HepG2 (cell line): ENCODE measurements around the gene AHSG. TPM values are rescaled to one million over a fixed set of nuclear protein-coding genes. Genes with fewer than 3 reads are reported as not detected.

Experiments
- ATF7 ChIP-seq, 2 experiments: fragments of 450-650 bp in 1 of 2; sonication (generic) in 1 of 2; formaldehyde crosslinking in 1 of 2; IDR thresholded peaks; 2 replicates each; pipeline versions ENCODE4 v1.4.0 to v1.6.1; 2016 to 2020; ENCODE audit warnings: antibody characterized with exemption in 1 of 2, mild to moderate bottlenecking in 1 of 2, missing genetic modification reagents in 1 of 2
- ATRX ChIP-seq: sonication (generic); formaldehyde crosslinking; IDR thresholded peaks from 2 replicates; pipeline ENCODE4 v1.4.0; 2020; ENCODE audit warnings: missing genetic modification reagents, borderline replicate concordance
- CHD4 ChIP-seq: fragments of 200-600 bp; sonication (generic); IDR thresholded peaks from 2 replicates; pipeline ENCODE4 v1.7.0; 2017; ENCODE audit warnings: mild to moderate bottlenecking, low read length, borderline replicate concordance
- FOXM1 ChIP-seq: sonication (generic); formaldehyde crosslinking; IDR thresholded peaks from 2 replicates; pipeline ENCODE4 v1.5.0; 2020; ENCODE audit warnings: missing genetic modification reagents
- GLI4 ChIP-seq: sonication (generic); formaldehyde crosslinking; IDR thresholded peaks from 2 replicates; pipeline ENCODE4 v1.5.1; 2020; ENCODE audit warnings: missing genetic modification reagents, mild to moderate bottlenecking, moderate library complexity, borderline replicate concordance
- GPN1 ChIP-seq: sonication (generic); formaldehyde crosslinking; IDR thresholded peaks from 2 replicates; pipeline ENCODE4 v1.5.1; 2020; ENCODE audit warnings: missing genetic modification reagents, borderline replicate concordance
- HMG20B ChIP-seq: conservative IDR thresholded peaks from 2 replicates; pipeline ENCODE4 v1.6.1; 2016; ENCODE audit warnings: missing genetic modification reagents, missing compliant biosample characterization
- JUN ChIP-seq: sonication (generic); formaldehyde crosslinking; IDR thresholded peaks from 2 replicates; pipeline ENCODE4 v1.4.0; 2020; ENCODE audit warnings: mild to moderate bottlenecking, missing genetic modification reagents
- NFYC ChIP-seq: IDR thresholded peaks from 2 replicates; pipeline ENCODE4 v1.6.1; 2016; ENCODE audit warnings: missing genetic modification reagents, missing compliant biosample characterization
- RAD21 ChIP-seq: fragments of 450-650 bp; formaldehyde crosslinking; IDR thresholded peaks from 2 replicates; pipeline ENCODE4 v1.5.0; 2020; ENCODE audit warnings: mild to moderate bottlenecking
- SCMH1 ChIP-seq: sonication (generic); formaldehyde crosslinking; IDR thresholded peaks from 2 replicates; pipeline ENCODE4 v1.9.0; 2021; ENCODE audit warnings: missing genetic modification reagents, mild to moderate bottlenecking, borderline replicate concordance
- SNAPC2 ChIP-seq: sonication (generic); formaldehyde crosslinking; IDR thresholded peaks from 2 replicates; pipeline ENCODE4 v1.8.1; 2022; ENCODE audit warnings: mild to moderate bottlenecking, missing genetic modification reagents
- TEAD3 ChIP-seq: optimal IDR thresholded peaks from 2 replicates; pipeline ENCODE3; 2016; ENCODE audit warnings: borderline replicate concordance
- ZBTB8A ChIP-seq: sonication (generic); formaldehyde crosslinking; IDR thresholded peaks from 2 replicates; pipeline ENCODE4 v1.4.0; 2020; ENCODE audit warnings: mild to moderate bottlenecking, low read depth, missing genetic modification reagents, borderline replicate concordance
- ZEB1 ChIP-seq: IDR thresholded peaks from 2 replicates; pipeline ENCODE4 v1.6.1; 2012; ENCODE audit warnings: mild to moderate bottlenecking, low read depth, inconsistent platforms; ENCODE audit not compliant: insufficient replicate concordance
- ZFP36 ChIP-seq: fragments of 150-350 bp; IDR thresholded peaks from 2 replicates; pipeline ENCODE4 v1.6.1; 2018; ENCODE audit warnings: borderline replicate concordance, low read length, low read depth; ENCODE audit not compliant: partially characterized antibody
- ZMYM2 ChIP-seq: sonication (generic); formaldehyde crosslinking; IDR thresholded peaks from 2 replicates; pipeline ENCODE4 v1.8.0; 2022; ENCODE audit warnings: mild to moderate bottlenecking, missing genetic modification reagents
- ZNF205 ChIP-seq: IDR thresholded peaks from 2 replicates; pipeline ENCODE4 v1.6.1; 2018; ENCODE audit warnings: missing biosample characterization, missing genetic modification reagents
- ZNF572 ChIP-seq: sonication (generic); formaldehyde crosslinking; IDR thresholded peaks from 2 replicates; pipeline ENCODE4 v1.5.1; 2020; ENCODE audit warnings: mild to moderate bottlenecking, missing genetic modification reagents
- ZNF644 ChIP-seq: IDR thresholded peaks from 2 replicates; pipeline ENCODE4 v1.6.1; 2016; ENCODE audit warnings: low read depth
- ZNF678 ChIP-seq: sonication (generic); formaldehyde crosslinking; IDR thresholded peaks from 2 replicates; pipeline ENCODE4 v1.4.0; 2020; ENCODE audit warnings: mild to moderate bottlenecking, missing genetic modification reagents
- ZNF883 ChIP-seq: sonication (generic); formaldehyde crosslinking; IDR thresholded peaks from 2 replicates; pipeline ENCODE4 v1.5.1; 2020; ENCODE audit warnings: mild to moderate bottlenecking, missing genetic modification reagents; ENCODE audit errors: not compliant biosample characterization
- polyA plus RNA-seq, 8 experiments: library from polyadenylated mRNA; depleted of rRNA in 3 of 8; stranded (reverse) in 7 of 8; unstranded in 1 of 8; fragments of >200 nt; fragmentation: Illumina TruSeq in 4 of 8; extraction: Trizol in 4 of 8; gene quantifications; 2 replicates each; pipeline versions ENCODE4 v1.2.1 to v1.2.3, GENCODE V29; 2011 to 2016; ENCODE audit warnings: low read depth in 4 of 8, missing spikeins in 1 of 8, mixed read lengths in 1 of 8; ENCODE audit not compliant: insufficient read depth in 1 of 8
- total RNA-seq, 5 experiments: library from RNA; depleted of rRNA; stranded (reverse); fragments of >200 nt; fragmentation: Illumina TruSeq; extraction: Trizol; gene quantifications; 2 replicates each; pipeline ENCODE4 v1.2.3, GENCODE V29; 2016; ENCODE audit warnings: low read depth in 1 of 5
- TF ChIP-seq, protein P1 (sequence below): sonication (generic); formaldehyde crosslinking; IDR thresholded peaks from 2 replicates; pipeline ENCODE4 v1.5.0; 2020; ENCODE audit warnings: missing genetic modification reagents, mild to moderate bottlenecking, borderline replicate concordance
- TF ChIP-seq, protein P2 (sequence below): sonication (generic); formaldehyde crosslinking; IDR thresholded peaks from 2 replicates; pipeline ENCODE4 v1.4.0; 2020; ENCODE audit warnings: missing genetic modification reagents
- TF ChIP-seq, protein P3 (sequence below): sonication (generic); formaldehyde crosslinking; IDR thresholded peaks from 2 replicates; pipeline ENCODE4 v1.4.0; 2020; ENCODE audit warnings: missing genetic modification reagents; ENCODE audit errors: not compliant biosample characterization

The AHSG gene
- total and polyA plus RNA-seq, 2 of the 13 experiments (the other 11 are each of a cell fraction or from before 2014, with no cell fraction given), result 2,043 to 19,152 TPM

DNA sequence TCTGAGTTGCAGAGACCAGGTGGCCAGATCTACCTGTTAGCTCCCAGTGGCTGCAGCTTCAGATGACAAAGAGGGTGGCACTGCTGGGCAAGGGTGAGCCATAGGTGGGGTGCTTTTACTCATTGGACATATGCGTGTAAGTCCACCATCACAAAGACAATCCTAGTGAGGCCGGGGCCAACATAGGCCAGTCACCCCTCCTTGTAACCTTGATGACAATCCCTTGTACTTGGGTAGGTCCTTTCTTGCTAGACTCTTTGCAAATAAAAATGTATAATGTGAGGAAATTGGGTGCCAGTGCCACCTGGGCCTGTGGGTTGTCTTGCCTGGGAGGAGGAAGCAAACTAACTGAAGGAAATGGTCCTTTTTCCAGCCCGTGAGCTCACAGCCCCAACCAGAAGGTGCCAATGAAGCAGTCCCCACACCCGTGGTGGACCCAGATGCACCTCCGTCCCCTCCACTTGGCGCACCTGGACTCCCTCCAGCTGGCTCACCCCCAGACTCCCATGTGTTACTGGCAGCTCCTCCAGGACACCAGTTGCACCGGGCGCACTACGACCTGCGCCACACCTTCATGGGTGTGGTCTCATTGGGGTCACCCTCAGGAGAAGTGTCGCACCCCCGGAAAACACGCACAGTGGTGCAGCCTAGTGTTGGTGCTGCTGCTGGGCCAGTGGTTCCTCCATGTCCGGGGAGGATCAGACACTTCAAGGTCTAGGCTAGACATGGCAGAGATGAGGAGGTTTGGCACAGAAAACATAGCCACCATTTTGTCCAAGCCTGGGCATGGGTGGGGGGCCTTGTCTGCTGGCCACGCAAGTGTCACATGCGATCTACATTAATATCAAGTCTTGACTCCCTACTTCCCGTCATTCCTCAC is 7.6 kb downstream of the AHSG start (continued):
- TF ChIP-seq, protein P1, sequence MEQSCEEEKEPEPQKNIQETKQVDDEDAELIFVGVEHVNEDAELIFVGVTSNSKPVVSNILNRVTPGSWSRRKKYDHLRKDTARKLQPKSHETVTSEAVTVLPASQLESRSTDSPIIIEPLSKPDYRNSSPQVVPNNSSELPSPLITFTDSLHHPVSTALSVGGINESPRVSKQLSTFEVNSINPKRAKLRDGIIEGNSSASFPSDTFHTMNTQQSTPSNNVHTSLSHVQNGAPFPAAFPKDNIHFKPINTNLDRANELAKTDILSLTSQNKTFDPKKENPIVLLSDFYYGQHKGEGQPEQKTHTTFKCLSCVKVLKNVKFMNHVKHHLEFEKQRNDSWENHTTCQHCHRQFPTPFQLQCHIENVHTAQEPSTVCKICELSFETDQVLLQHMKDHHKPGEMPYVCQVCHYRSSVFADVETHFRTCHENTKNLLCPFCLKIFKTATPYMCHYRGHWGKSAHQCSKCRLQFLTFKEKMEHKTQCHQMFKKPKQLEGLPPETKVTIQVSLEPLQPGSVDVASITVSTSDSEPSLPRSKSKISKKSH (CRISPR knock-in tag), result peak; percentile 48; the same call in 1 of the 2 replicates
- no peak for TF ChIP-seq ZFP36
- no peak; the same call in 1 of the 2 replicates for TF ChIP-seq ZNF644
- TF ChIP-seq RAD21, result no peak
- no peak for TF ChIP-seq SCMH1 (CRISPR knock-in tag)
- TF ChIP-seq ATRX (CRISPR knock-in tag), result no peak
- no peak for TF ChIP-seq ZBTB8A (CRISPR knock-in tag)
- TF ChIP-seq ZNF205 (CRISPR knock-in tag), result 0 out of 2 replicates have a peak, but pooled peaks have one; percentile 21
- TF ChIP-seq JUN (CRISPR knock-in tag), result no peak
- no peak; the same call in 1 of the 2 replicates for TF ChIP-seq ZMYM2 (CRISPR knock-in tag)
- no peak for TF ChIP-seq ZEB1
- no peak for TF ChIP-seq ATF7 (IDR thresholded peaks at IDR 0.05)
- no peak for TF ChIP-seq ATF7 (CRISPR knock-in tag; IDR thresholded peaks at IDR 0.05)
- TF ChIP-seq ZNF678 (CRISPR knock-in tag), result peak; percentile 31; the same call in 1 of the 2 replicates
- TF ChIP-seq SNAPC2 (CRISPR knock-in tag), result peak; percentile 72; the same call in 1 of the 2 replicates
- TF ChIP-seq ZNF883 (CRISPR knock-in tag), result no peak
- no peak for TF ChIP-seq HMG20B (CRISPR knock-in tag)
- no peak for TF ChIP-seq GPN1
- TF ChIP-seq ZNF572 (CRISPR knock-in tag), result peak; percentile 91; the same call in 1 of the 2 replicates
- TF ChIP-seq TEAD3 (CRISPR knock-in tag), result no peak
- TF ChIP-seq, protein P2, sequence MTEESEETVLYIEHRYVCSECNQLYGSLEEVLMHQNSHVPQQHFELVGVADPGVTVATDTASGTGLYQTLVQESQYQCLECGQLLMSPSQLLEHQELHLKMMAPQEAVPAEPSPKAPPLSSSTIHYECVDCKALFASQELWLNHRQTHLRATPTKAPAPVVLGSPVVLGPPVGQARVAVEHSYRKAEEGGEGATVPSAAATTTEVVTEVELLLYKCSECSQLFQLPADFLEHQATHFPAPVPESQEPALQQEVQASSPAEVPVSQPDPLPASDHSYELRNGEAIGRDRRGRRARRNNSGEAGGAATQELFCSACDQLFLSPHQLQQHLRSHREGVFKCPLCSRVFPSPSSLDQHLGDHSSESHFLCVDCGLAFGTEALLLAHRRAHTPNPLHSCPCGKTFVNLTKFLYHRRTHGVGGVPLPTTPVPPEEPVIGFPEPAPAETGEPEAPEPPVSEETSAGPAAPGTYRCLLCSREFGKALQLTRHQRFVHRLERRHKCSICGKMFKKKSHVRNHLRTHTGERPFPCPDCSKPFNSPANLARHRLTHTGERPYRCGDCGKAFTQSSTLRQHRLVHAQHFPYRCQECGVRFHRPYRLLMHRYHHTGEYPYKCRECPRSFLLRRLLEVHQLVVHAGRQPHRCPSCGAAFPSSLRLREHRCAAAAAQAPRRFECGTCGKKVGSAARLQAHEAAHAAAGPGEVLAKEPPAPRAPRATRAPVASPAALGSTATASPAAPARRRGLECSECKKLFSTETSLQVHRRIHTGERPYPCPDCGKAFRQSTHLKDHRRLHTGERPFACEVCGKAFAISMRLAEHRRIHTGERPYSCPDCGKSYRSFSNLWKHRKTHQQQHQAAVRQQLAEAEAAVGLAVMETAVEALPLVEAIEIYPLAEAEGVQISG (CRISPR knock-in tag), result peak; percentile 50; the same call in 1 of the 2 replicates
- TF ChIP-seq GLI4 (CRISPR knock-in tag), result no peak
- TF ChIP-seq, protein P3, sequence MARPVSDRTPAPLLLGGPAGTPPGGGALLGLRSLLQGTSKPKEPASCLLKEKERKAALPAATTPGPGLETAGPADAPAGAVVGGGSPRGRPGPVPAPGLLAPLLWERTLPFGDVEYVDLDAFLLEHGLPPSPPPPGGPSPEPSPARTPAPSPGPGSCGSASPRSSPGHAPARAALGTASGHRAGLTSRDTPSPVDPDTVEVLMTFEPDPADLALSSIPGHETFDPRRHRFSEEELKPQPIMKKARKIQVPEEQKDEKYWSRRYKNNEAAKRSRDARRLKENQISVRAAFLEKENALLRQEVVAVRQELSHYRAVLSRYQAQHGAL (CRISPR knock-in tag), result no peak
- TF ChIP-seq CHD4, result no peak
- TF ChIP-seq FOXM1 (CRISPR knock-in tag), result no peak
- no peak for TF ChIP-seq NFYC (CRISPR knock-in tag)
